Measurements from ENCODE around the gene ASCC1. TPM values are rescaled to one million over a fixed set of nuclear protein-coding genes. Genes with fewer than 3 reads are reported as not detected.

ASCC1 gene, protein sequence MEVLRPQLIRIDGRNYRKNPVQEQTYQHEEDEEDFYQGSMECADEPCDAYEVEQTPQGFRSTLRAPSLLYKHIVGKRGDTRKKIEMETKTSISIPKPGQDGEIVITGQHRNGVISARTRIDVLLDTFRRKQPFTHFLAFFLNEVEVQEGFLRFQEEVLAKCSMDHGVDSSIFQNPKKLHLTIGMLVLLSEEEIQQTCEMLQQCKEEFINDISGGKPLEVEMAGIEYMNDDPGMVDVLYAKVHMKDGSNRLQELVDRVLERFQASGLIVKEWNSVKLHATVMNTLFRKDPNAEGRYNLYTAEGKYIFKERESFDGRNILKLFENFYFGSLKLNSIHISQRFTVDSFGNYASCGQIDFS
- total RNA-seq (10 to 100 TPM; 16.5 to 19.0 TPM), total RNA-seq (11.3 to 56.5 (median 17.3) reads per million in 172 experiments)
- polyA plus RNA-seq (2013, experiment 1 of 2): 18.1 TPM
- polyA plus RNA-seq (2013, experiment 2 of 2): 18.3 TPM

DNA sequence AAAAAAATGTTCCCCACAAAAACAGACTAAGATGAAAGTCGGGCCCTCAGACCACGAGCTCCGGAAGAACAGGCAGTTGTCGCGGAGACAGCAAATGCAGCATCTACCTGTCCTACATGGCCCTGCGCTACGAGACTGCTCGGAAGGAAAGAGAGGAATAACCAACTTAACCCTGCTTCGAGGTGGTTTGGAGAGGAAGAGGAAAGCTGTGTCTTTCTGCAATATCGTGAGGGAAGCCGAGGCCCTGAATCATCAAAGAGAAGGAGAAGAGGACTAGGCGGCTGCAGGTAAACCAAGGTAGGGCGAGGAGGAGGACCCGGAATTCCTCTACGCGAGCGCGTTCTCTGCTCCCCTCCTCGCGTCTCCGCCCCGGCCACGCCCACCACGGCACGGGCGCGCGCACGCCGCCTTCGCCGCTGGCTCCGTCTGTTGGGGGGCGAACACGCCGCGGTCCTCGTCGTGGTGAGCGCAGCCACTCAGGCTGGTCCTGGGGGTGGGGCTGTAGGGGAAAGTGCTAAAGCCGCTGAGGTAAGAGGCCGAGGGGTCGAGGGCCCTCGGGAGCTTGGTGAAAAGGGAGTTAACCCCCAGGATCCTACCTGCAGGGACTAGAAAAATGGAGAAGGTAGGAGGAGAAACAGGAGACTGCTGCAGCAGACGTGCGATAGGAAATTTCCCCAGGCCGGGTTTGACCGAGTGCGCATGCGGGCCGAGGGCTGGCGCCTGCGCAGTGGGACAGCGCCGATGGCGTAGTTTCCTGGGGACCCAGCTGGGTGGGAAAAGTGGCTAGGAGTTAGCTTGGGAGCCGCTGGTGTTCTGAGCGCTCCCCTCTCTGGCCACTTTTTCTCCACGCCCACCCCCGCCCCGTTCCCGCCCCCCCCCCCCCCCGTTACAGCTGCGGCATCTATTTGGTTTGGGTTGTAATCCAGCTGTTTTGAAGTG, at the start of gene ASCC1, which contains the start of gene ANAPC16:
Gene ASCC1 (minus strand): TSS at position 666 of the 939 bp plus-strand sequence. CDS start 2,978 bp downstream, outside the sequence.
Gene ANAPC16 (plus strand): TSS at position 402 of the 939 bp plus-strand sequence. CDS start 7,903 bp downstream, outside the sequence.
- DNase-seq (peak; percentile 86 to 97 (median 94)), ATAC-seq (ENCODE audit: poor library complexity) (peak; percentile 79)
- peak within 1 kb of the TSS; percentile 83 for H3K4me3 ChIP-seq (ENCODE audit: low read length)
- ChIA-PET CTCF (interaction anchor here (0.9 to 1.8 kb wide), 3 partner anchors 122 to 167 kb away, joined by 4 to 11 read pairs (median 4); no protein-coding TSS in a partner anchor), POLR2A (interaction anchor here (0.6 to 3.2 kb wide), 35 partner anchors 8 to 953 kb away, joined by 3 to 26 read pairs (median 5); partner anchors contain the start of genes DDIT4, PSAP and SPOCK2)
- TF ChIP-seq, protein P1, sequence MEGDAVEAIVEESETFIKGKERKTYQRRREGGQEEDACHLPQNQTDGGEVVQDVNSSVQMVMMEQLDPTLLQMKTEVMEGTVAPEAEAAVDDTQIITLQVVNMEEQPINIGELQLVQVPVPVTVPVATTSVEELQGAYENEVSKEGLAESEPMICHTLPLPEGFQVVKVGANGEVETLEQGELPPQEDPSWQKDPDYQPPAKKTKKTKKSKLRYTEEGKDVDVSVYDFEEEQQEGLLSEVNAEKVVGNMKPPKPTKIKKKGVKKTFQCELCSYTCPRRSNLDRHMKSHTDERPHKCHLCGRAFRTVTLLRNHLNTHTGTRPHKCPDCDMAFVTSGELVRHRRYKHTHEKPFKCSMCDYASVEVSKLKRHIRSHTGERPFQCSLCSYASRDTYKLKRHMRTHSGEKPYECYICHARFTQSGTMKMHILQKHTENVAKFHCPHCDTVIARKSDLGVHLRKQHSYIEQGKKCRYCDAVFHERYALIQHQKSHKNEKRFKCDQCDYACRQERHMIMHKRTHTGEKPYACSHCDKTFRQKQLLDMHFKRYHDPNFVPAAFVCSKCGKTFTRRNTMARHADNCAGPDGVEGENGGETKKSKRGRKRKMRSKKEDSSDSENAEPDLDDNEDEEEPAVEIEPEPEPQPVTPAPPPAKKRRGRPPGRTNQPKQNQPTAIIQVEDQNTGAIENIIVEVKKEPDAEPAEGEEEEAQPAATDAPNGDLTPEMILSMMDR (IDR thresholded peaks at IDR 0.05): no peak
- H3K4me1 Mint-ChIP-seq (ENCODE audit: low read depth): peaks cover 50% of the 10 kb centered on the region
- peak within 1 kb of the TSS; percentile 89 to 98 for H3K27ac ChIP-seq (ENCODE audit: low read depth in 1 of 2, low read length in 2 of 2)
- peaks cover 32% of the 10 kb centered on the region for H3K36me3 ChIP-seq (ENCODE audit: insufficient read depth, low read length)
- intact Hi-C loops (cut with DNase I, micrococcal nuclease): loop anchor here (5.0 to 10.0 kb wide), 5 partner anchors 46 to 1981 kb away; partner anchors contain the start of genes SPOCK2 (in 2 of the 2), CHCHD1 (in 1 of the 2), DDIT4 (in 1 of the 2) and PPA1 (in 1 of the 2)
- peaks cover 62% of the 10 kb centered on the region for H3K4me1 ChIP-seq (ENCODE audit: insufficient read depth, low read length)
- peak within 1 kb of the TSS; percentile 97 for H3K4me3 Mint-ChIP-seq
- H3K36me3 Mint-ChIP-seq (ENCODE audit: low read depth): peaks cover 55% of the 10 kb centered on the region
- H3K9me3 Mint-ChIP-seq: no peaks in the 10 kb centered on the region
- peak within 1 kb of the TSS; percentile 94 for H3K27ac Mint-ChIP-seq
- H3K27me3 Mint-ChIP-seq: no peaks in the 10 kb centered on the region
- no peaks in the 10 kb centered on the region for H3K27me3 ChIP-seq (ENCODE audit: control insufficient read depth in 1 of 2, insufficient read depth in 2 of 2, low read length in 2 of 2)
- H3K9me3 ChIP-seq (ENCODE audit: control insufficient read depth in 1 of 2, insufficient read depth in 1 of 2, low read length in 2 of 2): no peaks in the 10 kb centered on the region

- Histone ChIP-seq H3K36me3 (ENCODE audit: insufficient read depth, low read length) (no peaks in the 10 kb centered on the region), H3K27ac (ENCODE audit: low read depth in 1 of 2, low read length in 2 of 2) (no peak overlapping the region), H3K9me3 (ENCODE audit: control insufficient read depth in 1 of 2, insufficient read depth in 1 of 2, low read length in 2 of 2) (no peaks in the 10 kb centered on the region), H3K4me3 (ENCODE audit: low read length) (no peak overlapping the region), H3K27me3 (ENCODE audit: control insufficient read depth in 1 of 2, insufficient read depth in 2 of 2, low read length in 2 of 2) (no peaks in the 10 kb centered on the region), H3K4me1 (ENCODE audit: insufficient read depth, low read length) (peaks cover 44% of the 10 kb centered on the region)
- DNase-seq (no peak), ATAC-seq (ENCODE audit: poor library complexity) (no peak)
- Mint-ChIP-seq H3K27me3 (no peaks in the 10 kb centered on the region), H3K36me3 (ENCODE audit: low read depth) (no peaks in the 10 kb centered on the region), H3K9me3 (no peaks in the 10 kb centered on the region), H3K4me3 (peak overlapping the region; percentile 7), H3K27ac (peak overlapping the region; percentile 66), H3K4me1 (ENCODE audit: low read depth) (peaks cover 45% of the 10 kb centered on the region)
- CTCF ChIA-PET: interaction anchor here (1.5 to 3.8 kb wide), 2 partner anchors 70 to 72 kb away, joined by 3 to 10 read pairs; no protein-coding TSS in a partner anchor
- TF ChIP-seq, protein P1 (IDR thresholded peaks at IDR 0.05): no peak
- intact Hi-C loops (cut with DNase I, micrococcal nuclease): no loop called here
- POLR2A ChIA-PET: interaction anchor here (1.0 to 2.7 kb wide), 3 partner anchors 8 to 32 kb away, joined by 3 to 17 read pairs (median 3); partner anchors contain the start of gene DDIT4
Observed at GRCh38 chr10:72265508-72265907, 49.4 kb upstream of the ASCC1 start.
